ENCODE results near the gene AP1S3.

DNA sequence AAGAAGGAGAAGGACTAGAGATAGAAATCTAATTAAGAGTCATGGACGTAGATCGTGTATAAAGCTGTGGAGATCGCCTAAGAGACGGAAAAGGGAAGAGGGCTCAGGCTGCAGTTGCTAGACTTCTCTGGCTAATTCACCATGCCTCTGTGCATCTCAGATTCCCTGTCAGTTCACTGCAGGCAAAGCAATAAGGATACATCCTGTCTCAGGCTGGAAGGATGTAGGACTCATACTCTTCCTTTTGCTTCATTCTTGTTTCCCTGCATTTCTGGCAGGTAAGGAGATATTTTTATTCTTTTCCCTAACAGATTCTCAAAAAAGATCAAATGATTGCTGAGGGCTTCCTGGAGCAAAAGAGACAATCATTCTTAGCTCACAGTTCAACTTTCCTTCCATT, 112.5 kb downstream of the AP1S3 start:
- TF ChIP-seq MAX (IDR thresholded peaks at IDR 0.05) (no peak), RAD21 (IDR thresholded peaks at IDR 0.05; ENCODE audit: low read depth) (no peak), CEBPB (IDR thresholded peaks at IDR 0.05; ENCODE audit: low read depth) (no peak), SRF (IDR thresholded peaks at IDR 0.05; ENCODE audit: low read depth) (no peak)
- TF ChIP-seq, protein P1, sequence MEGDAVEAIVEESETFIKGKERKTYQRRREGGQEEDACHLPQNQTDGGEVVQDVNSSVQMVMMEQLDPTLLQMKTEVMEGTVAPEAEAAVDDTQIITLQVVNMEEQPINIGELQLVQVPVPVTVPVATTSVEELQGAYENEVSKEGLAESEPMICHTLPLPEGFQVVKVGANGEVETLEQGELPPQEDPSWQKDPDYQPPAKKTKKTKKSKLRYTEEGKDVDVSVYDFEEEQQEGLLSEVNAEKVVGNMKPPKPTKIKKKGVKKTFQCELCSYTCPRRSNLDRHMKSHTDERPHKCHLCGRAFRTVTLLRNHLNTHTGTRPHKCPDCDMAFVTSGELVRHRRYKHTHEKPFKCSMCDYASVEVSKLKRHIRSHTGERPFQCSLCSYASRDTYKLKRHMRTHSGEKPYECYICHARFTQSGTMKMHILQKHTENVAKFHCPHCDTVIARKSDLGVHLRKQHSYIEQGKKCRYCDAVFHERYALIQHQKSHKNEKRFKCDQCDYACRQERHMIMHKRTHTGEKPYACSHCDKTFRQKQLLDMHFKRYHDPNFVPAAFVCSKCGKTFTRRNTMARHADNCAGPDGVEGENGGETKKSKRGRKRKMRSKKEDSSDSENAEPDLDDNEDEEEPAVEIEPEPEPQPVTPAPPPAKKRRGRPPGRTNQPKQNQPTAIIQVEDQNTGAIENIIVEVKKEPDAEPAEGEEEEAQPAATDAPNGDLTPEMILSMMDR (IDR thresholded peaks at IDR 0.05 in 2 of 3, conservative IDR thresholded peaks at IDR 0.05 in 1 of 3; ENCODE audit: borderline replicate concordance in 1 of 3, insufficient read depth in 1 of 3, low read depth in 2 of 3, low read length in 2 of 3): no peak
